GM19438 (cell line): ENCODE measurements around the gene SHKBP1.
A peak's percentile ranks its signal among the peaks of the same experiment; 100 is the strongest.
"Not testable (repeated sequence)": the region's sequence is repeated elsewhere in the genome, so short reads cannot be mapped to it uniquely, and the experiment has no call there.

ENCODE experiments used
- ATAC-seq: cut with Tn5 transposase; IDR thresholded peaks from one replicate; pipeline ENCODE4 v1.9.1; 2021; ENCODE audit warnings: low read depth; ENCODE audit not compliant: unreplicated experiment

SHKBP1 gene

GRCh38 chr19:40553885-40554857 is 22.5 kb upstream of the SHKBP1 start:
- no peak for ATAC-seq

DNA sequence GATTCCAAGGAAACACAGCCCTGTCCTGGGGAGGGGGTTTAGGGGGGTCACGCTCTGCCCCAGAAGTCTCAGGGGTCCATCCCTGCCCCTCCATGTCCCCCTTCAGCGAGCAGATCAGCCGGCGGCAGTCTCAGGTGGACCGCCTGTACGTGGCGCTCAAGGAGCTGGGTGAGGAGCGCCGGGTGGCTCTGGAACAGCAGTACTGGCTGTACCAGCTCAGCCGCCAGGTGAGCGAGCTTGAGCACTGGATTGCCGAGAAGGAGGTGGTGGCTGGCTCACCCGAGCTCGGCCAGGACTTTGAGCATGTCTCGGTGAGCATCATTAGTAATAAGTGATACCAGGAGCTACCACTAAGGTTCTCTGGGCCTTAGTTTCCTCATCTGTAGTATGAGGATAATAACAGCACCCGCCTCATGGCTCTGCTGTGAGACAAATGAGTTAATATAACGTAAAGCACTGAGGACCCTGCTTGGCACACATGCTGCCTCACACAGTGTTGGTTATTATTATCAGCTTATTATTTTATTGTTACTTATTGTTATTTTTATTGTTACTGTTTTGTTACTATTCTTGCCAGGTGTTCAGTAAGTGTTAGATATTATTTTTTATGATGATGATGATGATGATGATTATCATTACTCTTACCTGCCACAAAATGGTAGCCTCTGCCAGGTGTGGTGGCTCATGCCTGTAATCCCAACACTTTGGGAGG is 20.5 kb upstream of the SHKBP1 start:
- ATAC-seq, result no peak

DNA sequence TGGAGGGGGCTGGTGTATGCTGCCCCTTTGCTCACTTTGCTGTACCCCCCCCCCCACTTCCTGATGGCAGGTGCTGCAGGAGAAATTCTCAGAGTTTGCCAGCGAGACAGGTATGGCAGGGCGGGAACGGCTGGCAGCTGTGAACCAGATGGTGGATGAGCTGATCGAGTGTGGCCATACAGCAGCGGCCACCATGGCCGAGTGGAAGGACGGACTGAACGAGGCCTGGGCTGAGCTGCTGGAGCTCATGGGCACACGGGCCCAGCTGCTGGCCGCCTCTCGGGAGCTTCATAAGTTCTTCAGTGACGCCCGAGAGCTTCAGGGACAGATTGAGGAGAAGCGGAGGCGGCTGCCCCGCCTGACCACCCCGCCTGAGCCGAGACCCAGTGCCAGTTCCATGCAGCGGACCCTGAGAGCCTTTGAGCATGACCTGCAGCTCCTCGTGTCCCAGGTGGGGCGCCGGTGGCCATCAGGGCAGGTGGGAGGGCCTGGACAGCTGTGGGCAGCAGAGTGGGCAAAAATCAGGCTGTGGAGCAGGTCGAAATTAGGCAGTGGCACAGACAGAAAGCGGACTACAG is 19.6 kb upstream of the SHKBP1 start:
- no peak for ATAC-seq

DNA sequence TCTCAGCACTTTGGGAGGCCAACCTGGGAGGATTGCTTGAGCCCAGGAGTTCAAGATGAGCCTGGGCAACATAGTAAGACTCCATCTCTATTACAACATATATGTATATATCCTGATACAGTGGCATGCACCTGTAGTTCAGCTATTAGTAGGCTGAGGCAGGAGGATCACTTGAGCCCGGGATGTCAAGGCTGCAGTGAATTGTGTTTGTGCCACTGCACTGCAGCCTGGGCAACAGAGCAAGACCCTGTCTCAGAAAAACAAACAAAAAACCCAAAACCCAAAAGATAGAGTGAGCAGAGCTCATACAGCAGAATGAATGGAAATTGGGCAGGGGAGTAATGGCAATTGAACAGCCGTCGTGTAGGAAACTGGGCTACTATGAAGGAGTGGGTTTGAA is 17.3 kb upstream of the SHKBP1 start:
- ATAC-seq, result no peak

DNA sequence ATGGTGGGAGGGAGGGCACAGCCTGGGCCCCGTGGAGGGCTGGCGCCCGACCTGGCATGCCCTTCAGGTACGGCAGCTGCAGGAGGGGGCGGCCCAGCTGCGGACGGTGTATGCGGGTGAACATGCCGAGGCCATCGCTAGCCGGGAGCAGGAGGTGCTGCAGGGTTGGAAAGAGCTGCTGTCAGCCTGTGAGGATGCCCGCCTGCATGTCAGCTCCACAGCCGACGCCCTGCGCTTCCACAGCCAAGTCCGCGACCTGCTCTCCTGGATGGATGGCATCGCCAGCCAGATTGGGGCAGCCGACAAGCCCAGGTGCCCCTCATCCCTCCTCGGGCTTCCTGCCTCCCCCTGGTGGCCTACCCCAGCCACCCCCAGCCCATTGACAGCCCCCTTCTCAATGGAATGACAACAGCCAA is 16.6 kb upstream of the SHKBP1 start:
- no peak for ATAC-seq

DNA sequence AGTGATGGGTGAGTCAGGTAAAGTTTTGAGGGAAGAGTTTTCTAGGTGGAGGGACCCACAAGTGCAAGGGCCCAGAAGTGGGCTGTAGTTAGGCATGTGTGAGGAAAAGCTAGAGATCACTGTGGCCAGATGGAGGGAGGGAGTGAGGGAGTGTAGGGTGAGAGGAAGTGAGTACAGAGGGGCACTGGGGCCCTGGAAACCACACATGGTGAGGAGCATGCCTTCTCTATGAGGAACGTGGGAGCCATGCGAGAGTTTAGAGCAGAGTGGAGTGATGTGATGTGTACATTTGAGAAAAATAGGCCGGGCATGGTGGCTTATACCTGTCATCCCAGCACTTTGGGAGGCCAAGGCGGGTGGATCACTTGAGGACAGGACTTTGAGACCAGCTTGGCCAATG is 14.7 kb upstream of the SHKBP1 start:
- ATAC-seq, result no peak

DNA sequence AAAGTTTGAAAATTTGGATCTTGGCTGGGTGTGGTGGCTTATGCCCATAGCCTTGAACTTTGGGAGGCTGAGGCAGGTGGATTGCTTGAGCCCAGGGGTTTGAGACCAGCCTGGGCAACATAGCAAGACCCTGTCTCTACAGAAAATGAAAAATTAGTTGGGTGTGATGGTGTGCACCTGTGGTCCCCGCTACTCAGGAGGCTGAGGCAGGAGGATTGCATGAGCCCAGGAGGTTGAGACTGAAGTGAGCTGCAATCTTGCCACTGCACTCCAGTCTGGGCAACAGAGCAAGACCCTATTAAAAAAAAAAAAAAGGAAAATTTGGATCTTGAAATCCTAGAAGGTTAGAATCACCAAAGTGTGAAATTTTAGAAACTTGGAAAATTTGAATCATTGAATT is 12.1 kb upstream of the SHKBP1 start:
- not testable (repeated sequence) for ATAC-seq

DNA sequence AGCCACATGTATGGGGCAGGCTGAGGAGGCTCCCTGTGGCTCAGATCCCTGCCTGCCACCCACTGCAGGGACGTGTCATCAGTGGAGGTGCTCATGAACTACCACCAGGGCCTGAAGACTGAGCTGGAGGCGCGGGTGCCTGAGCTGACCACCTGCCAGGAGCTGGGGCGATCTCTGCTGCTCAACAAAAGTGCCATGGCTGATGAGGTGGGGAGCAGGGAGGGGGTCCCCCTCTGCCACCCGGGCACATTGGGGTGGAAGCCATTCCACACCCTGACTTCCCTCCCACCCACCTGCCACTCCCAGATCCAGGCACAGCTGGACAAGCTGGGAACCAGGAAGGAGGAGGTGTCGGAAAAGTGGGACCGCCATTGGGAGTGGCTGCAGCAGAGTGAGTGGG is 11.3 kb upstream of the SHKBP1 start:
- no peak for ATAC-seq

DNA sequence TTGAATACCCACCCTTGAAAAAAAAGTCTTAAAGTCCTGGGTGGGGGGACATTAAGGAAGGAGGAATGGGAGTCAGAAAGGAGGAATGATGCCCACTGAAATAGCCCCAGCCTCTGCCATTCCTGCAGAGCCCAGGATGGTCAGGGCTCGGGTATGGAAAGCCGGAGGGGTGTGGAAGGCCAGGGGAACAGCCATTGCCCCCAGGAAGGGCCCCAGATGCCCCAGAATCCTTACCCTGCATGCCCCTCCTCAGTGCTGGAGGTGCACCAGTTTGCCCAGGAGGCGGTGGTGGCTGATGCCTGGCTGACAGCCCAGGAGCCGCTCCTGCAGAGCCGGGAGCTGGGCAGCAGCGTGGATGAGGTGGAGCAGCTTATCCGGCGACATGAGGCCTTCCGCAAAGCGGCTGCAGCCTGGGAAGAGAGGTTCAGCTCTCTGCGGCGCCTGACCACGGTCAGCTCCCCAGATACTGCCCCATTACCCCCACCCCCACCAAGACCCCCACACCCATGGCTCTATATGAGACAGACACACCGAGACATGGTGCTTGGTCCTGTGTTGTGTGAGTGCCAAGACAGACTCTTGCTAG is 10.7 kb upstream of the SHKBP1 start:
- no peak for ATAC-seq

DNA sequence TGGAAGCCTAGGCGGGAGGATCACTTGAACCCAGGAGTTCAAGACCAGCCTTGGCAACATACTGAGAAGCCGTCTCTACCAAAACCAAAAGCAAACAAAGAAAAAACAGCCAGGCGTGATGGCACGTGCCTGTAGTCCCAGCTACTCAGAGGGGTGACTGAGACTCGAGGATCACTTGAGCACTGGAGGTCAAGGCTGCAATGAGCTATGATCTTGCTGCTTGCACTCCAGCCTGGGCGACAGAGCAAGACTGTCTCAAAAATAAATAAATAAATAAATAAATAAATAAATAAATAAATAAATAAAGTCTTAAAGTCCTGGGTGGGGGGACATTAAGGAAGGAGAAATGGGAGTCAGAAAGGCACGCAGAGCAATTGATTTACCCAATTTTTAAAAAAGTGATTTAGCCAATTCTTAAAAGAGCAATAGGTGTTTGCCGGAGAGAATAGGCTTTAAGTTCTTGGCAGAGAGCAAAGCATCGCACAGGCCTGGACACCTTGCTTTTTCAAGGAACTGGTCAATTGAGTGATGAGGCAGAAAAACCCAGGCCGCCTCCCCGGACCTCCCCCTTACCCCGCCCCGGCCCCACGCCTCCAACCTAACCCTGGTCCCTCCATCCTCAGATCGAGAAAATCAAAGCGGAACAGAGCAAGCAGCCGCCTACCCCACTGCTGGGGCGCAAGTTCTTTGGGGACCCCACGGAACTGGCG is 9.5 kb upstream of the SHKBP1 start:
- no peak for ATAC-seq

DNA sequence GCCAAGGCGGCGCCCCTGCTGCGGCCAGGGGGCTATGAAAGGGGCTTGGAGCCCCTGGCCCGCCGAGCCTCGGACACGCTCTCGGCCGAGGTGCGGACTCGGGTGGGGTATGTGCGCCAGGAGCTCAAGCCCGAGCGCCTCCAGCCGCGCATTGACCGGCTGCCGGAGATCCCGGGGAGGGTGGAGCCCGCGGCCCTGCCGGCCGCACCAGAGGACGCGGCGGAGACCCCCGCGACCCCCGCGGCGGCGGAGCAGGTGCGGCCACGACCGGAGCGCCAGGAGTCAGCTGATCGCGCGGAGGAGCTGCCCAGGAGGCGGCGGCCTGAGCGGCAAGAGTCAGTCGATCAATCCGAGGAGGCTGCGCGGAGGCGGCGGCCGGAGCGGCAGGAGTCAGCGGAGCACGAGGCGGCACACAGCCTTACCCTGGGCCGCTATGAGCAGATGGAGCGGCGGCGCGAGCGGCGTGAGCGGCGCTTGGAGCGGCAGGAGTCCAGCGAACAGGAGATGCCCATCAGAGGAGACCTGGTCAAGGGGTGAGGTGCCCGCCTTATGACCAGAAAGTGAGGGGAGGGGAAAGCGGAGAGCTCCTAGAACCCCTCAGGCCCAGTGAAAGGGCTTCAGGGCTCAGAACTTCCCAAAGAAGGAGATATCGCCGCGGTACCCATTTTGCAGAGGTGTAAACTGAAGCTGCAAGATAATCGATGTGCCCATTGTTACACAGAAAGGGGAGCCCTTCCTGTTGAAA is 8.8 kb upstream of the SHKBP1 start:
- no peak for ATAC-seq

DNA sequence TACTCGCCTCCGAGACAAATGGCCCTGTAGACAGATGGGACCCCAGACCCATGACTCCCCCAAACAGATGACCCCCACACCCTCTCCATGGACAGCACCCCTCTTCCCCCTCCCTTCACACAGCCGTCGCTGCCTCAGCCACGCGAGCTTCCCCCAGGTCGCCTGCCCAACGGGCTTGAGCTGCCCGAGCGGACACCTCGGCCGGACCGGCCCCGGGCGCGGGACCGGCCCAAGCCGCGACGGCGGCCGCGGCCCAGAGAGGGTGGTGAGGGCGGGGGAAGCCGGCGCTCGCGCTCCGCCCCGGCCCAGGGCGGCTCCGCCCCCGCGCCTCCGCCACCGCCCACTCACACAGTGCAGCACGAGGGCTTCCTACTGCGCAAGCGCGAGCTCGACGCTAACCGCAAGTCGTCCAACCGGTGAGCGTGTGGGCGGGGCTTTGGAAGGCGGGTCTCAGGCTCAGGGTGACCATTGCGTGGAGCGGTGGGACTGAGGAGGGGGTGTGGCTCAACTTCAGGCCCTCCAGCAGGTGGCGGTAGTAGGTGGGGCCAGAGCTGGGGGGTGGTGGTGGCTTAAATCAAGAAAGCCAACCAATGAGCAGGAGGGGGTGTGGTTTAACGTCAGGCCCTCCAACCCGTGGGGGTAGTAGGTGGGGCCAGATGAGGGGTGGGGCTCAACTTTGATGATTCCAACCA is 6.2 kb upstream of the SHKBP1 start:
- peak; percentile 78 for ATAC-seq

- no peak for ATAC-seq
Measured at GRCh38 chr19:40571005-40571318, 5.7 kb upstream of the SHKBP1 start.

GRCh38 chr19:40571831-40572495 is 4.7 kb upstream of the SHKBP1 start:
- no peak for ATAC-seq

DNA sequence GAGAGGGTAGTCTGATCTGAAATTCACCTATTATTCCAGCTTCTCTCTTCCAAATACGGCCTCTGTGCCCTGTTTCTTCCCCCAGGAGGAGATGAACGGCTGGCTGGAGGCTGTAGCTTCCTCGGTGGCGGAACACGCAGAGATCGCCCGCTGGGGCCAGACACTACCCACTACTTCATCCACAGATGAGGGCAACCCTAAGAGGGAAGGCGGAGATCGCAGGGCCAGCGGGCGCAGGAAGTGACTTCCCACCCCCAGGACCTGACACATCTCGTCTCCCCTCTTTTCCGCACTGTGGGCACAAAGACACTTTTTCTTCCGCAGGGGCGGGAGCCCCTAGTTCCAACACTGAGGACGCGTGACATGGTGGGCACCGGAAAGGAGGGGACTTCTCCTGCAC is 1.3 kb upstream of the SHKBP1 start:
- ATAC-seq, result no peak

- peak; percentile 32 for ATAC-seq
Measured at GRCh38 chr19:40576151-40576584, 505 bp upstream of the SHKBP1 start.

- no peak for ATAC-seq
Measured at GRCh38 chr19:40578442-40578908, 1.8 kb downstream of the SHKBP1 start.

DNA sequence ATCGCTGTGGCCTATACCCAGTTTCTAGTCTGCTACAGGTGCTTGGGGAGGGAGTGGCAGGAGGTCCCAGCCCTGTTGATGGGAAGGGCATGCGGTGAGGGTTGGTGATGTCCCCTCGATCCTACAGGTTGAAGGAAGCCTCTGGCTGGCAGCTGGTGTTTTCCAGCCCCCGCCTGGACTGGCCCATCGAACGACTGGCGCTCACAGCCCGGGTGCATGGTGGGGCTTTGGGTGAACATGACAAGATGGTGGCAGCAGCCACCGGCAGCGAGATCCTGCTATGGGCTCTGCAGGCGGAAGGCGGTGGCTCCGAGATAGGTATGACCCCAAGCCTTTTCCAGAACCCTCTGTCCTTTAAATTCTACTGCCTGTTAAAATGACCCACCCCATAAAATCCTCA is 3.9 kb downstream of the SHKBP1 start:
- no peak for ATAC-seq

DNA sequence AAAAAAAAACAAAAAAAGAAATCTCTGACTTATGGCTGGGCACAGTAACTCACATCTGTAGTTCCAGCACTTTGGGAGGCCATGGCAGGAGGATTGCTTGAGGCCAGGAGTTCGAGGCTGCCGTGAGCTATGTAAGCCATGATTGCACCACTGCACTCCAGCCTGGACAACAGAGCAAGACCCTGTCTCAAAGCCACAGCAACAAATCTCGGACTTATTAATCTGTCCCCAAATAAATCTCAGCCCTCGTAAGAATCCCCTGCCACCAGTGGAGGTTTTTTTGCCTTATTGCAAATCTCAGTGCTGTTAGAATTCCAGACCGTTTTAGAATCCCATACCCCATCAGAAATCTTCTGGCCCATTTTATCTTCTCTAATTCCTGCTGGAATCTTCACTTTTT is 4.9 kb downstream of the SHKBP1 start:
- ATAC-seq, result no peak
